ENCODE results near the gene DHRS13.
"Not testable (repeated sequence)": the region's sequence is repeated elsewhere in the genome, so short reads cannot be mapped to it uniquely, and the experiment has no call there.

Gene DHRS13

DNA sequence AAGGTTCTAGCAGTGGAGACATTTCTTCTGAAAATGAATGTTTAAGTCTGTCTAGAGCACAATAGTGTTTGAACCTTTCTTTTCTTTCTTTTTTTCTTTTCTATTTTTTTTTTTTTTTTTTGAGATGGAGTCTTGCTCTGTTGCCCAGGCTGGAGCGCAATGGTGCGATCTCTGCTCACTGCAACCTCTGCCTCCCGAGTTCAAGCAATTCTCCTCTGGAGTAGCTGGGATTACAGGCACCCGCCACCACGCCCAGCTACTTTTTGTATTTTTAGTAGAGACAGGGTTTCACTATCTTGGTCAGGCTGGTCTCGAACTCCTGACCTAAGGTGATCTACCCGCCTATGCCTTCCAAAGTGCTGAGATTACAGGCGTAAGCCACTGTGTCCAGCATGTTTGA, 31.6 kb upstream of the DHRS13 start:
- not testable (repeated sequence) for DNase-seq

- no peak for DNase-seq
These were observed 26.9 kb upstream of the DHRS13 start for GRCh38 chr17:28929787-28930186.

DNA sequence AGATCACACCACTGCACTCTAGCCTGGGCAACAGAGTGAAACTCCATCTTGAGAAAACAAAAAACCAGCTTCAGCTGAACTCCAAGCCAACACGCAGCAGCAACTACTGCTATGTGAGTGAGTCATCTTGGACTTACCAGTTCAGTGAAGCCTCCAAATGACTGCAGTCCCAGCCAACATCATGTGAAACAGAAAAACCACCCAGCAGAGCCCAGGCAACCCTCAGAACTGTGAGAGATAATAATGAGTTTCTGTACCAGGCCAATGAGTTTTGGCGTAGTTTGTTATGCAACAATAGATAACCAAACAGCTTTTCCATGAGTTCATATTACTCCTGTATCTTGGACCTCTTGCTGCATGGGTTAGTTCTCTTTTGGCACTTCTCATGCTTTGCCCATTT, 25.2 kb upstream of the DHRS13 start:
- peak; percentile 35 to 42 for DNase-seq

GRCh38 chr17:28926786-28927185, 23.9 kb upstream of the DHRS13 start:
- no peak for DNase-seq

DNA sequence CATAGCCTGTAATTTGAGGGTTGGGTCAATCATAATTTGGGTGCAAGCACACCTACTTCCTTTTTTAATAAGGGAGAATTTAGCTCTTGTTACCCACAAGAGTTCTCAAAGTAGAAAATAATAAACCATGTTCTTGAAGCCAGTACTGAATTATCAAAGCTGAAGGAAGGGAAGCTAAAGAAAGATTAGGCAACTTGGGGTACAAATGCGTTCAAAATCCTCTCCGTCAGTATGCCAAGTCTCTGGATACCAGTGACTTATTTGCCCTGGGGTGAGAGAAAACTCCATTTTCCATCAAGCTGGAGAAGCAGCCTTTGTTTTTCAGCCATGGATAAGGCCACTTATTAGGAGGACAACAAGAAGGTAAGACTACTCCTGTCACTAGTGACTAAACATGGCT, 23.5 kb upstream of the DHRS13 start:
- no peak for DNase-seq

- peak; percentile 84 to 94 for DNase-seq
These were observed 23.1 kb upstream of the DHRS13 start for GRCh38 chr17:28925912-28926365.

DNA sequence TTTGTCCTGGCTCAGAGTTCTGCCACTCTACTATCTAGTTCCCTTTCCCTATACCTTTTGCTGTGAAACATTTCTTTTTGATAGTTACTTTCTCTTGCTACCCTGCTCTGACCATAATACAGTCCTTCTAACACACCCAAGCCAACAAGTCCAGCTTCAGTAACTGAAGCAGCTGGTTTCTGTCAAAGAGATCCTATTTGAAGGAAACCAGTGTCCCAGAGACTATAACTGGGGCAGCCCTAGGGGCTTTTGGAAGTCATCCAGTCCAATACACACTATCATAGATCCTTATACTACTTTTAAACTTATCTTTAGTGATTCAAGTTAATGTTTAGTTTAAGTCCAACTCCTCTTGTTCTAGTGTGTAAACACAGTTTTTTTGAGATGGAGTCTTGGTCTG, 17.3 kb upstream of the DHRS13 start:
- no peak for DNase-seq

GRCh38 chr17:28918295-28918694, 15.4 kb upstream of the DHRS13 start:
- DNase-seq: no peak

DNA sequence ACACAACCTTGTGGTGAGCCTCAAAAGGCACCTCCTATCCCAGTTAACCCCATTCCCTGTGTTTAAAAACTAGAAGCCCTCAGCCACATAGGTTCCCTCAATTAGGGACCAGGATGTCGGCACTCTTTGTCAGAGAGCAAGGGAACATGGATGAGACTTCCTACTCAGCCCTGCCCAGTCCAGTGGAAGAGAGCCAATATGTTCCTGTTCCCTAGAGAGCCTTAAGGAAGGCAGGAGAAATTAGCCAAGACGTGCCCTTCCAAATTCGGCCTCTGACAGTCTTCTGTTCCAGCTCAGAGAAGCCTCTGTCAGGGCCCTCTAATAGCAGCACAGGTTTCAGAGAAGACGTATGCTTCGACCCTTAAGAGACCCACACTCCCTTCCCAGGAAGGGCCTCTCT, 14.6 kb upstream of the DHRS13 start:
- no peak for DNase-seq

DNA sequence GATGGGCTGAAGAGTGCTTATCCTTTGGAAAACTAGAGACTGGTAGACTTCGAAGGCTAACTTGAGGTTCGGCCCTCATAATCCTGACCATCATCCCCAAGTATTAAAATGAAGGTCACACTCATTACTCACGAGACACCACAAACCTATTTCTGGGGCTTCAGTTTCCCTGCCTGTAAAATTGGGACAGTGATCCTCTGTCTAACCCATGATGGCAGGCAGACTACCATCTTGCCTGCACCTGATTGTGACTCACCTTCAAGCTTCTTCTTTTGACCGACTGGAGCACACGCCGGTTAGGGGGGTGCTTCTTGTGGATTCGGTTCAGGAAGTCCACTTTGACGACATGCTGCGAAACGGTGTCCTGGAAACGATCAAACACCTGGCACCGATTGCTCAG, 14.2 kb upstream of the DHRS13 start:
- no peak for DNase-seq

- DNase-seq: peak; percentile 56 to 66
These were observed 13.5 kb upstream of the DHRS13 start for GRCh38 chr17:28916302-28916934.

DNA sequence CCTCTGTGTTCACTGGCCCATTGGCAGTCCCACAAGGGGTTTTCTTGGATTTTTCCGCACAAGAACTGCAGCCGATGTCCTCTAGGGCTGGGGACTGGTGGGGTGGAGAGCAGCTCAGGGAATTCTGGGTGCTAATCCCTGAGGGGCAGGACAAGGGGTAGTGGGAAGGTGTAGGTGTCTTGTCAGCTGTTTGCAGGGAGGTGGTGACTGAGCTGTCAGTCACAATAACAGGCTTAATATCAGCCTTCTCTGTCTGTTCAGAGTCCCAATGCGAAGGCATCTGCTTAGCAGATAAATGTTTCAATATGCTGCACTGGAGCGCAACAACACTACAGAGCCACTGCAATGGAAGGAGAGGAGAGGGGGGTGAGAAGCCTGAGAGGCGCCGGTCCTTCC, 10.1 kb upstream of the DHRS13 start:
- DNase-seq: no peak

- DNase-seq: no peak
These were observed 9.5 kb upstream of the DHRS13 start for GRCh38 chr17:28912281-28912937.

- DNase-seq: no peak
These were observed 8.6 kb upstream of the DHRS13 start for GRCh38 chr17:28911411-28912045.

DNA sequence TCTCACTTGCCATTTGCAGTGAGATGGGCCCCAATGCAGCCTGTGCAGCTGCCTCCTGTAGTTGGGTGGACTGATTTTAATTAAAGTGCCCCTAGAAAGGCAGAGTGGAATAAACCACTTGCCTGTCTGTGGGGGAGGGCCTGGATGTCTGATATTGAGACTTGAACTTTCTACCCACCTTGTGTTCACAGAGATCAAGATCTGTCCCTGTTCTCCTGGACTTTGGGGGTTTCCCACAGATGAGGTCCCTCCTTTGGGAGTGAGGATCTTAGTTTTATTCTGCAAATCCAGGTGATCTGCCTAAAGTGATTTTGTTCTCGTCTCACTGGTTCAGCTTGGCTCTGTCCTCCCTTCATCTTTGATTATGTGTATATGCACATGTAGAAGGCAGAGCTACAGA, 7.7 kb upstream of the DHRS13 start:
- no peak for DNase-seq

DNA sequence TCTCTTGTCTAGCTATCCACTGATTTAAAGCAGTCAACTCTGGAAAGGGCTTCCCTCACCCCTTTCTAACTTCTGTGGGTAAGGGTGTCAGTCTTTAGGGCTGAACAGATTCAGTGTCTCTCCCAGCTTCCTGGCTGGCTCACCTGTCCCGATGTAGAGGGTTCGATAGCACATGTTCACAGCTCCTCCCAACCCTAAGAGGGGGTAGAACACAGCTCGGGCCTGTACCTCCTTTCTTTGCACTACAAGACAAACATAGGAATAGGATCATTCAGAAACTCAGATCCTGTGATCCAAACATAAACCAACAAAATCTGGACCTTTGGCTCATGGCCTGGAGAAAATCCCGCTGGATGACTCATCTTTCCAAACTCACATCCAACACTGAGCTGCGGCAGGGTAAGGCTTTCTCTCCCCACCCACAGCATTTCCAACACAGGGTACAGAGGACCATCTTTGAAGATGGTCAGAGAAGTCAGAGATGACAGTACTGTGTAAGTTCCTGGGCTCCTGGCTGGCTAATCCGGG, 5.8 kb upstream of the DHRS13 start:
- DNase-seq: no peak

DNA sequence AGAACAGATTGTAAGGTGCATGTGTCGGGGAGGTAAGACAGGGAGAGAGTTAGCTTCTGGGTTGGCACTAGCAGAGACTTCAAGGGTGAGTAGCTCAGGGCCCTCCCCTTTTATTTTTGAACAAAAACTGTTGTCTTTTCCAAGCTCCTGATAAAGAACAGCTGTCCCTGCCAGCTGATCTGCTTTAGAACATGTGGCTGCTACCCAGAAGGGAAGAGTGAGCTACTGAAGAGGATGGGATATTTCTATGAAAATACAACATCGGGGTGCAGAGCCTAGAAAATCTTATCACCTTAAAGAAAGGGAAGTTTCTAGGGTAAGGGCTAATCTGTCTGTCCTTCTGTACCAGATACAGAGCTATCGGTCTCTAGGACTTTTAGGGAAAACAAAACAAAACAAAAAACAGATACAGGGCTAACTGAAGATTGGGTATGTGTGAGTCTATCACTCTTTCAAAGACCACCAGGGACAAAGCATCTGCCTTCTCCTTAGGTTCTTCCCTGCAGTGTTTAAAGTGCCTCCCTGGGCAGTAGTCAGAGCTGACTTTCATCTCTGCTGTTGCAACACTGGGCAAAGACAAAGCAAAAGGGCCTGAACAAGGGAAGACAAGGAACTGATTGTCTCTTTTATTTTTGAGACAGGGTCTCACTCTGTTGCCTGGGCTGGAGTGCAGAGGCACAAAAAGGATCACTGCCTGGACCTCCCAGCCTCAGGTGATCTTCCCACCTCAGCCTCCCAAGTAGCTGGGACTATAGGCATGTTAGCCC, 5.0 kb upstream of the DHRS13 start:
- DNase-seq: no peak

- DNase-seq: no peak
These were observed 4.0 kb upstream of the DHRS13 start for GRCh38 chr17:28906706-28907438.

DNA sequence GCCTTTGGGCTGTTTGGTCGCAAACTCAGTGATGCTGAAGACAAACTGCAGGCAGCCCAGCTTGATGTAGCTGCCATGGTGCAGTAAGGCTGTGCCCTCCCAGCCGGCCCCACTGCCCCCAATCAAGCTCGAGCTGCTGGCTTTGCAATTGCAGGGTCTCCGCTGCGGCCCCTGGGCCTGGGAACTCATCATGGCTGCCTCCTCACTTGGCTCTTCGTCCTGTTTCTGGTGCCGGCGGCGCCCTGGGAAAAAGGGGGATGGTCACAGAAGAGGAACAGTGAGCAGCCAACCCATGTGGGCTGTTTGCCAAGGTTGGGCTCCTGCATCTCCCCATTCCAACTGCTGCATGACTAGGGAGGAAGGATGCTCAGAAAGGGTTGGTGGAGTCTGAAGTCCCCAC, 3.4 kb upstream of the DHRS13 start:
- no peak for DNase-seq

DNA sequence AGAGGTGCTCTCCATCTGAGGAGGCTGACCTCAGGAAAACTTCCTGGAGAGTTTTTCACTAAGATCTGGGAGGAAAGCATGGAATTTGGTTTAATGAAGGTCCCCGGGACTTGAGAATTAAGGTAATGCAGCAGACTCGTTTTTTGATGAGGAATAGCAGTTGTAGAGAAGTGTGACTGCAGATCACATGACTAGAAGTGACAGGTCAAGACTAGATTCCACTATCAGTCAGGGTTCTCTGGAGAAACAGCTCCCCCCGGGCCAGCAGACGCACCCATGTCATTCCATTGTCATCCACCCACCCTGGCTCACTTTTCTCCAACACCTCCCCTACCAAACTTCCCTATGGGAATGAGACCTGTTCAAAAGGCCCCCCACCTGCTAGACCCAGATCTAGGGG, 1.9 kb upstream of the DHRS13 start:
- no peak for DNase-seq

DNA sequence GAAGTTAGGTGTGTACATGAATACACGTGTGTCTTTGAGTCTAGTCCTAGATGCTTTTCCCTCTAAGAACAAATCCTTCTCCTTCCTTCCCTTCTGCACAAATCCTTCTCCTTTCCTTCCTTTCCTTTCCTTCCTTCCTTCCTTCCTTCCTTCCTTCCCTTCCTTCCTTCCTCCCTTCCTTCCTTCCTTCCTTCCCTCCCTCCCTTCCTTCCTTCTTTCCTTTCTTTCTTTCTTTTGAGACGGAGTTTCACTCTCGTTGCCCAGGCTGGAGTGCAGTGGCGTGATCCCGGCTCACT, 615 bp upstream of the DHRS13 start:
- DNase-seq: not testable (repeated sequence)

GRCh38 chr17:28901866-28902818, 737 bp downstream of the DHRS13 start:
- peak; percentile 44 to 57 for DNase-seq

Data from CD4-positive, alpha-beta T cell treated with Interleukin-4 for 1 hour (primary cell).